ENCODE measurements around the gene SH3GL3. TPM values are rescaled to one million over a fixed set of nuclear protein-coding genes. Genes with fewer than 3 reads are reported as not detected.

SH3GL3 gene
- polyA plus RNA-seq, 4 donors, result 0.16 to 0.84 TPM; not detected in 2

DNA sequence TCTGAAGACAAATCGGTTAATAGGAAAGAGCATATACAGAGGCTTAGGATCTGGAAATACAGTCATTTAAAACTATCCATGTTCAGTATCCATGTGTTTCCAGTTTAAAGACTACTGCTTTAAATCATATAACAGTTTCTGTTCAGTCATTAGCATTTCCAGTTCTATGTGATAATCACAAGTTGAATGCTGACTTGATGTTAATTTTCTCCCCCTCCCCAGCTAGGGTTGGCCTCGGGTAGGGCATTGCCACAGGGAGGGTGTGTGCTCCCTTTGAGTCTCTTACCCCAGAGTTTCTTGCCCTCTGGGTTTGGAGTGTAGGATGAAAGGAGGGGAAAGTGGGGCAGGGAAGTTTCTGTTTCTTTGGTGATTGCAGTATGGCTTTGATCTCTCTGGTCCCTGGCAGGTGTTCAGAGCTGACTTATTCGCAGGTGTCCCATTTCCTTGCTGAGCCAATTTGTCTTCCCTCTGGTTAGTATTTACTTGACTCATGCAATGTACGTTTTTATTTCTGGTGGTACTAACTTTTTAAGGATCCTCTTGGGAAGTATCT lies 86.3 kb downstream of the SH3GL3 start:
- DNase-seq (no peak), FAIRE-seq (no peak)
- H3K27ac ChIP-seq (ENCODE audit: low read depth in 1 of 3, low read length in 2 of 3), result no peak overlapping the region
- WGBS, 3 donors, result 35 to 67% (median 37%) methylated on average over 4 of the region's 4 CpGs
- no peaks in the 10 kb centered on the region for H3K36me3 ChIP-seq (ENCODE audit: control insufficient read depth in 3 of 3, insufficient read depth in 2 of 3, low read depth in 1 of 3, low read length in 3 of 3)
- H3K27me3 ChIP-seq (ENCODE audit: control insufficient read depth in 3 of 3, insufficient read depth in 3 of 3, low read length in 3 of 3), result no peaks in the 10 kb centered on the region
- H3K9me3 ChIP-seq (ENCODE audit: control insufficient read depth in 2 of 2, insufficient read depth in 1 of 2, low read depth in 1 of 2, low read length in 1 of 2), result peaks cover 0 to 13% of the 10 kb centered on the region in 2 donors
- H3K4me1 ChIP-seq (ENCODE audit: control insufficient read depth in 3 of 3, insufficient read depth in 2 of 3, low read depth in 1 of 3, low read length in 2 of 3), result no peaks in the 10 kb centered on the region
- H3K4me3 ChIP-seq (ENCODE audit: low read depth in 1 of 3, low read length in 3 of 3), result no peak overlapping the region

DNA sequence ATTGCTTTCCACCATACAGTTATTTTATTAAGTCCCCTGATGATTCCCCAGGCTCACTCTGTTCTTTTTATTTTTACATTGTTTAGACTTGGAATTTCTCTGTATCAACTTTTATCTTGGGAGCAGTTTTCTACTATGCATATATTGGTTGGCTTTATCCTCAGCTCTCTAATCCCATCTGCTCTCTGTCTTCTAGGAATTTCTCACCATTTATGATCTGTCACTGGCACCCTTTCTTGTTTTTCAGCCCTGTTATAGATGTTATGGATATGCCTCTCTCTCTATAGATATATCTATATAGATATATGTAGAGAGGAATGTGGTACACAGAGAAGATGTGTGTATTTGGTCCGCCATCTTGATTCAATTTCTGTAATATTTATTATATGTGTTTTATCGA lies 90.5 kb downstream of the SH3GL3 start:
- Histone ChIP-seq H3K4me1 (ENCODE audit: control insufficient read depth in 3 of 3, insufficient read depth in 2 of 3, low read depth in 1 of 3, low read length in 2 of 3) (no peaks in the 10 kb centered on the region), H3K4me3 (ENCODE audit: low read depth in 1 of 3, low read length in 3 of 3) (no peak overlapping the region), H3K9me3 (ENCODE audit: control insufficient read depth in 2 of 2, insufficient read depth in 1 of 2, low read depth in 1 of 2, low read length in 1 of 2) (no peaks in the 10 kb centered on the region), H3K36me3 (ENCODE audit: control insufficient read depth in 3 of 3, insufficient read depth in 2 of 3, low read depth in 1 of 3, low read length in 3 of 3) (no peaks in the 10 kb centered on the region), H3K27me3 (ENCODE audit: control insufficient read depth in 3 of 3, insufficient read depth in 3 of 3, low read length in 3 of 3) (no peaks in the 10 kb centered on the region), H3K27ac (ENCODE audit: low read depth in 1 of 3, low read length in 2 of 3) (no peak overlapping the region)
- DNase-seq, result no peak
- 89 to 93% (median 92%) methylated on average over 2 of the region's 2 CpGs for WGBS, 3 donors
- no peak for FAIRE-seq

DNA sequence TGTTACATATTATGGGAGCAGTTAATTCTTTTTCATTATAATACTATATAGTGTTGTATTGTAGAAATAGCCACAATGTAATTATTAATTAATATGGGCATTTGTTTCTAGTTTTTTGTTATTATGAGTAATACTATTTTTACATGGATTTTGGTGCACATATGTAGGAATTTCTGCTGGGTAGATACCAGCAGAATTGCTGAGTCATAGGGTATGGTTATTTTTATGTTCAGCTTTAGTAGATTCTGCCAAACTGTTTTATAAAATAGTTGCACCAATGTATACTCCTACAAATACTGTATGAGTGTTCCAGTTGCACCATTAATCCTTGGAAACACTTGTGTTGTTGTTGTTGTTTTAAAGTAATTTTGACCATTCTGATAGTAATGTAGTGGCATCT lies 91.5 kb downstream of the SH3GL3 start:
- DNase-seq (no peak), FAIRE-seq (no peak)
- no peak overlapping the region for H3K27ac ChIP-seq (ENCODE audit: low read depth in 1 of 3, low read length in 2 of 3)
- H3K4me3 ChIP-seq (ENCODE audit: low read depth in 1 of 3, low read length in 3 of 3), result no peak overlapping the region
- H3K27me3 ChIP-seq (ENCODE audit: control insufficient read depth in 3 of 3, insufficient read depth in 3 of 3, low read length in 3 of 3), result no peaks in the 10 kb centered on the region
- no peaks in the 10 kb centered on the region for H3K4me1 ChIP-seq (ENCODE audit: control insufficient read depth in 3 of 3, insufficient read depth in 2 of 3, low read depth in 1 of 3, low read length in 2 of 3)
- H3K36me3 ChIP-seq (ENCODE audit: control insufficient read depth in 3 of 3, insufficient read depth in 2 of 3, low read depth in 1 of 3, low read length in 3 of 3), result no peaks in the 10 kb centered on the region
- no peaks in the 10 kb centered on the region for H3K9me3 ChIP-seq (ENCODE audit: control insufficient read depth in 2 of 2, insufficient read depth in 1 of 2, low read depth in 1 of 2, low read length in 1 of 2)

DNA sequence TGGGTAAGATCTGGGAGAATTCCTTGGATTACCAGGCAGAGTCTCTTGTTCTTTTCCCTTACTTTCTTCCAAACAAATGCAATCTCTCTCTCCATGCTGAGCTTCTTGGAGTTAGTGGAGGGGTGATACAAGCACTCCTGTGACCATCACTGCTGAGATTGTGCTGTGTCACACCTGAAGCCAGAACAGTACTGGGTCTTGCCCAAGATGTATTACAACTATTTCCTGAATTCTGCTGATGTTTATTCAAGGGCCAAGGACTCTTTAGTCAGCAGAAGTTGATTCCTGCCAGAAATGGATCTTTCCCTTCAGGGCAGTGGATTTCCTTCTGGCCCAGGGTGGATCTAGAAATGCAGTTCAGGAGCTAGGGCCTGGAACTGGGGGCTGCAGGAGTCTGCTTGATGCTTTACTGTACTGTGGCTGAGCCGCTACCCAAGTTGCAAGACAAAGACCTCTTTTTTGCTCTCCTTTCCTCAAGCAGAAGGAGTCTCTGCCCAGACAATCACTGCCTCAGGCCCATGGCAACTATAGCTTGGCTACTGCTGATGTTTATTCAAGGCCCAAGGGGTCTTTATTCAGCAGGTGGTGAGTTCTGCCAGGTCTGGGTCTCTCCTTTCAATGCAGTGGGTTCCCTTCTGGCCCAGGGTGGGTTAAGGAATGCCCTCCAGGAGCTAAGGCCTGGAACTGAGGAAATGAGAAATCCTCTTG lies 98.8 kb downstream of the SH3GL3 start:
- DNase-seq (no peak), FAIRE-seq (no peak)
- Histone ChIP-seq H3K27me3 (ENCODE audit: control insufficient read depth in 3 of 3, insufficient read depth in 3 of 3, low read length in 3 of 3) (no peaks in the 10 kb centered on the region), H3K27ac (ENCODE audit: low read depth in 1 of 3, low read length in 2 of 3) (no peak overlapping the region), H3K4me3 (ENCODE audit: low read depth in 1 of 3, low read length in 3 of 3) (no peak overlapping the region), H3K9me3 (ENCODE audit: control insufficient read depth in 2 of 2, insufficient read depth in 1 of 2, low read depth in 1 of 2, low read length in 1 of 2) (no peaks in the 10 kb centered on the region), H3K36me3 (ENCODE audit: control insufficient read depth in 3 of 3, insufficient read depth in 2 of 3, low read depth in 1 of 3, low read length in 3 of 3) (no peaks in the 10 kb centered on the region), H3K4me1 (ENCODE audit: control insufficient read depth in 3 of 3, insufficient read depth in 2 of 3, low read depth in 1 of 3, low read length in 2 of 3) (no peaks in the 10 kb centered on the region)
- WGBS, 3 donors, result 90 to 94% (median 94%) methylated on average over 1 of the region's 1 CpG

DNA sequence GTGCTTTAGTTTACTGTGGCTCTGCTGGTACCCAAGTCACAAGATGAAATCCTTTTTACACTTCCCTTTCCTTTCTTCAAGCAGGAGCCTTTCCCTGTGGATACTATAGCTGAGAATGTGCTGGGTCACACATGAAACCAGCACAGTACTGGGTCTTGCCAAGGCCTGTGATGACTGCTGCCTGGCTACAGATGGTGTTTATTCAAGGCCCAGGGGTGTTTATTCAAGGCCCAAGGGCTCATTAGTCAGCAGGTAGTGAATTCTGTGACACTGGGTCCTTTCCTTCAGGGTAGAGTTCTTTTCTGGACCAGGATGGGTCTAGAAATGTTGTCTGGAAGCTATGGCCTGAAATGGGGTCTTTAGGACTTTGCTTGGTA lies 99.4 kb downstream of the SH3GL3 start:
- Histone ChIP-seq H3K27me3 (ENCODE audit: control insufficient read depth in 3 of 3, insufficient read depth in 3 of 3, low read length in 3 of 3) (no peaks in the 10 kb centered on the region), H3K4me1 (ENCODE audit: control insufficient read depth in 3 of 3, insufficient read depth in 2 of 3, low read depth in 1 of 3, low read length in 2 of 3) (no peaks in the 10 kb centered on the region), H3K9me3 (ENCODE audit: control insufficient read depth in 2 of 2, insufficient read depth in 1 of 2, low read depth in 1 of 2, low read length in 1 of 2) (no peaks in the 10 kb centered on the region), H3K36me3 (ENCODE audit: control insufficient read depth in 3 of 3, insufficient read depth in 2 of 3, low read depth in 1 of 3, low read length in 3 of 3) (no peaks in the 10 kb centered on the region), H3K4me3 (ENCODE audit: low read depth in 1 of 3, low read length in 3 of 3) (no peak overlapping the region), H3K27ac (ENCODE audit: low read depth in 1 of 3, low read length in 2 of 3) (no peak overlapping the region)
- DNase-seq (no peak), FAIRE-seq (no peak)

DNA sequence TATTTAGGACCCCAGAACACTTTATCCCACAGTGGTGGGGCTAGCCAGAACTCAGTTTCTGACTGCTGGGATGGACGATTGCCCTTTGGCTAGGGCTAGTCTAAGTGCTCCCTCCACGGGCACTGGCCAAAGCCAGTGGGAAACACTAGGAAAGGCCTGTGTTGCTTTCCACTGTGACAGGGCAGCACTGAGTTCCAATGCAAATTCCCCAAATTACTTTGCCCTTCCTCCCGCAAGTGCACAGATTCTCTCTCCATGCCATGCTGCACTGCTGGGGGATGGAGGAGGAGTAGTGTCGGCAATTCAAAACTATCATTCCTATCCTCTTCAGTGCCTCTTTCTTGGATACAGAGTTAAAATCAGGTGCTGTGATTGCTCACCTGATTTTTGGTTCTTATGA lies 100.0 kb downstream of the SH3GL3 start:
- Histone ChIP-seq H3K4me1 (ENCODE audit: control insufficient read depth in 3 of 3, insufficient read depth in 2 of 3, low read depth in 1 of 3, low read length in 2 of 3) (no peaks in the 10 kb centered on the region), H3K36me3 (ENCODE audit: control insufficient read depth in 3 of 3, insufficient read depth in 2 of 3, low read depth in 1 of 3, low read length in 3 of 3) (no peaks in the 10 kb centered on the region), H3K9me3 (ENCODE audit: control insufficient read depth in 2 of 2, insufficient read depth in 1 of 2, low read depth in 1 of 2, low read length in 1 of 2) (no peaks in the 10 kb centered on the region), H3K27me3 (ENCODE audit: control insufficient read depth in 3 of 3, insufficient read depth in 3 of 3, low read length in 3 of 3) (no peaks in the 10 kb centered on the region), H3K27ac (ENCODE audit: low read depth in 1 of 3, low read length in 2 of 3) (no peak overlapping the region), H3K4me3 (ENCODE audit: low read depth in 1 of 3, low read length in 3 of 3) (no peak overlapping the region)
- no peak for FAIRE-seq
- DNase-seq, result no peak
- WGBS, 3 donors, result 71 to 85% (median 74%) methylated on average over 4 of the region's 4 CpGs

DNA sequence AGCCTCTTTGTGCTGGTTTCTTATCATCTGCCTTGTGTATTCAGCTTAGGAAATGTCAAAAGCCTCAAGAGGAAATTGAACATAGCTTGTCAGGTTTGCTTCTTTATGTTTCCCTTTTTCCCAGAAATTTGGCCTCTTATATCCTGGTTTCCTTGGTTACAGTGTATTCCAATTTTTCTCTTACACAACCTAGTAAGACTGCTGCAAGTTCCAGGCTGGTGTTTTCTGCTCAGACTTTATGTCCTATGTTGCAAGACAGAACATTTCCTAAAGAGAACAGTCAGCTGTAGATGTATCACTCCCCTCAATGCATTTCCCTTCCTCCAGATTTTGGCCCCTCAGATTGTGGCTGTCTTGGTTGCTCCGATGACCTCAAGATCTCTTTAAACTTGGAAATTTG lies 102.5 kb downstream of the SH3GL3 start:
- Histone ChIP-seq H3K27me3 (ENCODE audit: control insufficient read depth in 3 of 3, insufficient read depth in 3 of 3, low read length in 3 of 3) (no peaks in the 10 kb centered on the region), H3K4me3 (ENCODE audit: low read depth in 1 of 3, low read length in 3 of 3) (no peak overlapping the region), H3K36me3 (ENCODE audit: control insufficient read depth in 3 of 3, insufficient read depth in 2 of 3, low read depth in 1 of 3, low read length in 3 of 3) (no peaks in the 10 kb centered on the region), H3K27ac (ENCODE audit: low read depth in 1 of 3, low read length in 2 of 3) (no peak overlapping the region), H3K9me3 (ENCODE audit: control insufficient read depth in 2 of 2, insufficient read depth in 1 of 2, low read depth in 1 of 2, low read length in 1 of 2) (no peaks in the 10 kb centered on the region), H3K4me1 (ENCODE audit: control insufficient read depth in 3 of 3, insufficient read depth in 2 of 3, low read depth in 1 of 3, low read length in 2 of 3) (no peaks in the 10 kb centered on the region)
- FAIRE-seq (no peak), DNase-seq (no peak)
- 58 to 79% (median 72%) methylated on average over 1 of the region's 1 CpG for WGBS, 3 donors

DNA sequence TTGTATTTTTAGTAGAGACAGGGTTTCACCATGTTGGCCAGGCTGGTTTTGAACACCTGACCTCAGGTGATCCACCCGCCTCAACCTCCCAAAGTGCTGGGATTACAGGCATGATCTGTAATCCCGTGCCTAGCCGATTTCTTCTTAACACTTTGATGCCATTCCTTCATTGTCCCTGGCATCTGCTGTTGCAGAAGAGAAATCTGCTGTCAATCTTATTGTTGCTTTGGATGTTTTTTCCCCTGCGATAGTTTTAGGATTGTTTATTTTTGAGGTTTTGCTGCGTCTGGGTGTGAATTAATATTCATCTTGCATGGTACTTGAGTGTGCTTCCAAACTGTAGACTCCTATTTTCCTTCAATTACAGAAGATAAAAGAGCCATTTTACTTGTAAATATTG lies 107.4 kb downstream of the SH3GL3 start:
- no peaks in the 10 kb centered on the region for H3K4me1 ChIP-seq (ENCODE audit: control insufficient read depth in 3 of 3, insufficient read depth in 2 of 3, low read depth in 1 of 3, low read length in 2 of 3)
- H3K36me3 ChIP-seq (ENCODE audit: control insufficient read depth in 3 of 3, insufficient read depth in 2 of 3, low read depth in 1 of 3, low read length in 3 of 3), result no peaks in the 10 kb centered on the region
- no peaks in the 10 kb centered on the region for H3K9me3 ChIP-seq (ENCODE audit: control insufficient read depth in 2 of 2, insufficient read depth in 1 of 2, low read depth in 1 of 2, low read length in 1 of 2)
- H3K27me3 ChIP-seq (ENCODE audit: control insufficient read depth in 3 of 3, insufficient read depth in 3 of 3, low read length in 3 of 3), result no peaks in the 10 kb centered on the region
- 86 to 88% (median 87%) methylated on average over 5 of the region's 5 CpGs for WGBS, 3 donors
- H3K4me3 ChIP-seq (ENCODE audit: low read depth in 1 of 3, low read length in 3 of 3), result no peak overlapping the region
- no peak for DNase-seq
- H3K27ac ChIP-seq (ENCODE audit: low read depth in 1 of 3, low read length in 2 of 3), result no peak overlapping the region
- FAIRE-seq, result no peak

DNA sequence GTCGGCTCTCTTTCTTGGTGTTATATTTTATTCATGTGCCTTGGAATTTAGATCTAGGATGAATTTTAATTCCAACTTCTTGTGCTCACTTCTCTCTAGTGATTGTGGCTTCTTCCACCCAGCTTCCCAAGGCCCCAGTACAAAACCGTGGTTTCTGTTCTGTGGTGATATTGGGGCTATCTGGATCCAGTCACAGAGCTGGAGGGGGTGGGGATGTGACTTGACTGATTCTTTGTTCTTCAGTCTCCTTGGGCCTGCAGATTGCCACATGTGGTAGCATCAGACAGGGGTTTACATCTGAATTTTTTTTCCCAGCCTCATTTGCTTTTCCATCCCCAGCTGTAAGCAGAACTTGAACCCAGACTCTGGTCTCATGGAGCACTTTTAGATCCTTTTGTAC lies 108.2 kb downstream of the SH3GL3 start:
- H3K27ac ChIP-seq (ENCODE audit: low read depth in 1 of 3, low read length in 2 of 3), result no peak overlapping the region
- WGBS, 3 donors, result 76 to 85% (median 80%) methylated on average over 2 of the region's 2 CpGs
- no peak for DNase-seq
- H3K27me3 ChIP-seq (ENCODE audit: control insufficient read depth in 3 of 3, insufficient read depth in 3 of 3, low read length in 3 of 3), result no peaks in the 10 kb centered on the region
- H3K36me3 ChIP-seq (ENCODE audit: control insufficient read depth in 3 of 3, insufficient read depth in 2 of 3, low read depth in 1 of 3, low read length in 3 of 3), result no peaks in the 10 kb centered on the region
- no peak for FAIRE-seq
- H3K4me1 ChIP-seq (ENCODE audit: control insufficient read depth in 3 of 3, insufficient read depth in 2 of 3, low read depth in 1 of 3, low read length in 2 of 3), result no peaks in the 10 kb centered on the region
- no peaks in the 10 kb centered on the region for H3K9me3 ChIP-seq (ENCODE audit: control insufficient read depth in 2 of 2, insufficient read depth in 1 of 2, low read depth in 1 of 2, low read length in 1 of 2)
- H3K4me3 ChIP-seq (ENCODE audit: low read depth in 1 of 3, low read length in 3 of 3), result no peak overlapping the region
